ENCODE results near the gene NSD2. TPM values are rescaled to one million over a fixed set of nuclear protein-coding genes. Genes with fewer than 3 reads are reported as not detected.
A peak's percentile ranks its signal among the peaks of the same experiment; 100 is the strongest.

The NSD2 gene
- total RNA-seq, 1 donor from 2014 or later, result 32.6 TPM

GRCh38 chr4:1857931-1858330 lies 13.3 kb upstream of the NSD2 start:
- DNase-seq (no peak), ATAC-seq (ENCODE audit: poor library complexity) (no peak)
- intact Hi-C loops (cut with DNase I), result no loop called here

GRCh38 chr4:1859389-1859753 lies 11.8 kb upstream of the NSD2 start:
- DNase-seq (no peak), ATAC-seq (ENCODE audit: poor library complexity) (no peak)
- intact Hi-C loops (cut with DNase I), result no loop called here

GRCh38 chr4:1862055-1862911 lies 8.9 kb upstream of the NSD2 start:
- DNase-seq, result no peak
- intact Hi-C loops (cut with DNase I), result no loop called here
- ATAC-seq (ENCODE audit: poor library complexity), result no peak

DNA sequence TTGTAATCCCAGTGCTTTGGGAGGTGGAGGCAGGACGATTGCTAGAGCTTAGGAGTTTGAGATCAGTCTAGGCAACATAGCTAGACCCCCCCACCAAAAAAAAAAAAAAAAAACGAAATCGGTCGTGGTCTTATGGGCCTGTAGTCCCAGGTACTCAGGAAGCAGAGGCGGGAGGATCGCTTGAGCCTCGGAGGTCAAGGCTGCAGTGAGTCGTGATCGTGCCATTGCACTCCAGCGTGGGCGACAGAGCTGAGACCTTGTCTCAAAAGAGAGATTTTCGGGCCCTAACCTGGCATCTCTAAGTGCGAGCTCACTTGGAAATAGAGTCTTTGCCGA lies 8.3 kb upstream of the NSD2 start:
- intact Hi-C loops (cut with DNase I), result no loop called here
- ATAC-seq (ENCODE audit: poor library complexity) (no peak), DNase-seq (no peak)

DNA sequence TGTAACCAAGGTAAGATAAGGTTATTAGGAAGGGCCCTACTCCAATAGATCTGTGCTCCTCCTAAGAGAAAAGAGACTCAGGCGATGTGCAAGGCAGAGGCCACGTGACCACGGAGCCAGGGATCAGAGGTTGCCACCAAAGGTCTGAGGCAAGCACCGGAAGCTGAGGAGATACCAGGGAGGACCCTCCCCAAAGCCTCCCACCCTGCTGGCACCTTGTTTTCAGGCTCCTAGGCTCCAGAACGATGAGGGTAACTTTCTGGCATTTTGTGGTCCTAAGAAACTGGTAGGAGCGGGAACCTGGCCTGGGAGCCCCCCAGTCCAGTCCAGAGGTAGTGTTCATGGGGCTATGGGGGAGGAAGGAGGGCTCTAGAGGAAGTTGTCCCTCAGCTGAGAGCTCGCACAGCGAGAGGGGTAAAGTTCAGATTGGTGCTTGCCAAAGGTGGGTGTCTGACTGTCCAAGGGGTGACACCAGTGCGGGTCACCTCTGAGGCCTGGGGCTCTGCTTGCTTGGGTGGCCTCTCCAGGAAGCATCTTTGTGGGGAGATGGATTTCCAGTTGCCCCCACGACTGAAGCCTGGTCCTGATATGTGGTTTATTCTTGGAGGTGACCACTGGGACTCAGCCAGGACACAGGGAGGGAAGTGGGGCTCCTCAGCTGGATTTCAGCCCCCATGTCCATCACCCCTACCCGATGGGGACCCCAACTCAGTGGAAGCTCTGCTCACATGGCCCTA lies 7.7 kb upstream of the NSD2 start:
- intact Hi-C loops (cut with DNase I), result no loop called here
- no peak for ATAC-seq (ENCODE audit: poor library complexity)
- DNase-seq, result no peak

DNA sequence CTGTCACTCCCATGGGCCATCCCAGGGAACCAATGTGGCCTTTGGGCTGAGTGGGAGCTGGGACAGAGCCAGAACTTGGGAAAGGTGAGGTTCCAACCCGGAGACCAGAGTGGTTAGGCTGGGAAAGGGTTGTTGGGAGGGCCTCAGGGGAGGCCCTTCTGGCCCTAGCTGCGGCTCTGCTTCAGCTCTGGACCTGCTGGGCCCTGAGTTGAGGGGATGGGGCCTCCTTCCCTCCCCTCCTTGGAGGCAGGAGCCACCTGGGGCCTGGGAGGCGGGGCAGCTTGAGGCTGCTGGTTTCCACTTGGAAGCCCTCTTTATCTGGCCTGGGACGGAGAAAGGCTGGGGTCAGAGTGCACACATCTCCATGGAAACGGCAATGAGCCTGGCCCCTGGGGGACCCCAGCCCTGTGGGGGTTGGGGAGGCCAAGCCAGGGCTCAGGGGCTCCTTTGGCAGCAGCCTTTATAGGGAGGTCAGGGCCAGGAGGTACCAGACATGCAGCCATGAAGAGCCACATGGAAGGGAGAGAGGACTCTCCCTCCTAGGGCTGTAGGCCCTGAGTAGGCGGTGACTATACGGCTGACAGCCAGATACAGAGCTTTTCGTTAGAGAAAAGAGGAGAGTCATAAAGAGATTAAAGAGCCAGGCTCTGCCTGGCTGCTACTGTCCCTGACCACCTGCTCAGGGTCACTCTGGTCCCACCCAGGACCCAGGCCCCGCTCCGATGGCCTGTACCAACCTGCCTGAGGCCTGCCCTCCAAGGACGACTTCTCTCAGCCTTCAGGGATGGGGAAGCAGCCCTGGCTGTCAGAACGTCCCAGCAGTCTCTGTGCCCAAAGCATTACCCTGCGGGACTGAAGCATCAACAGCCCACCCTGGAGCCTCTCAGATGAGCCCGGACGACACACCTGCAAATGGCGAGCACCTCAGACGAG lies 6.9 kb upstream of the NSD2 start:
- intact Hi-C loops (cut with DNase I), result no loop called here
- no peak for DNase-seq
- no peak for ATAC-seq (ENCODE audit: poor library complexity)

GRCh38 chr4:1866189-1866661 lies 5.0 kb upstream of the NSD2 start:
- ATAC-seq (ENCODE audit: poor library complexity) (no peak), DNase-seq (no peak)
- intact Hi-C loops (cut with DNase I), result no loop called here

- DNase-seq (no peak), ATAC-seq (ENCODE audit: poor library complexity) (no peak)
- intact Hi-C loops (cut with DNase I), result no loop called here
Measured at GRCh38 chr4:1868293-1868692, 2.9 kb upstream of the NSD2 start.

- intact Hi-C loops (cut with DNase I), result no loop called here
- ATAC-seq (ENCODE audit: poor library complexity) (no peak), DNase-seq (no peak)
Measured at GRCh38 chr4:1868912-1869311, 2.3 kb upstream of the NSD2 start.

DNA sequence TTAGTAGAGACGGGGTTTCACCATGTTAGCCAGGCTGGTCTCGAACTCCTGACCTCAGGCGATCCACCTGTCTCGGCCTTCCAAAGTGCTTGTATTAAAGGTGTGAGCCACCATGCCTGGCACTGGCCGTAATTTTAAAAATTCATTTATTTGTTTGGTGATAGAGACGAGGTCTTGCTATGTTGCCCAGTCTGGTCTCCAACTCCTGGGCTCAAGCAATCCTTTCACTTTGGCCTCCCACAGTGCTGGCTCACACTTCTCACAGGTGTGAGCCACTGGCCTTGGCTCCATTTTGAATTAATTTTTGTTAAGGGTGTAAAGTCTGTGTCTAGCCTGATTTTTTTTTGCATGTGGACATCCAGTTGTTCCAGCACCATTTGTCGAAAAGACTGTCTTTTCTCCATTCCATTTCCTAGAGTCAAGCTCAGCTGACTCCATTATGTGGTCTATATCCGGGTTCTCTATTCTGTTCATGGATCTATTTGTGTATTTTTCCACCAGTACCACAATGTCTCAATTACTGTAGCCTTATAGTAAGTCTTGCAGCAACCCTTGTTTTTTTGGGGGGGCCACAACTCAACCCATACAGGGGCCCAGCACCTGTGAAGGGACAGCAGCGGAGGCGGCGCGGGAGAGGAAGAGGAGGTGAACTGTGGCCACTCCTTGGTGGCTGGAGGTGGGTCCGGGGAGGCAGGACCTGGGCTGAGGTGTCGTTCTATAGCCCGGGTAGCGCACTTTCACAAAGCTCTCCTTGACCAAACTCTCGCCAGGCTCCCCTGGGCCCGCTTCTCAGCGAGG lies 1.5 kb upstream of the NSD2 start:
- intact Hi-C loops (cut with DNase I), result no loop called here
- DNase-seq (no peak), ATAC-seq (ENCODE audit: poor library complexity) (no peak)

DNA sequence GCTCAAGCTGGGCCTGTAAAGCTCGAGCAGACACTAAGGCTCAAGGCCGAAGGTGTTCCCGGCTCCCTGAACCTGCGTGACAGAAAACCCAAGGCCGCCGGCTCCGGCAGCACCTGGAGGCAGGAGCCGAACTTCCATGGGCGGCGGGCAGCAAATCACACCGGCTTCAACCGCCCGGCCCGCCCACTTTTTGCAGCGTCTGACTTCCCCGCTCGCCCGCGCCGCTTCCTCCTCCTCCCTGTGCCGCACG lies 940 bp upstream of the NSD2 start:
- ATAC-seq (ENCODE audit: poor library complexity) (peak; percentile 89), DNase-seq (peak; percentile 92)
- intact Hi-C loops (cut with DNase I), result no loop called here

GRCh38 chr4:1871471-1872021 lies 353 bp downstream of the NSD2 start:
- no peak for ATAC-seq (ENCODE audit: poor library complexity)
- intact Hi-C loops (cut with DNase I), result no loop called here
- DNase-seq, result no peak

DNA sequence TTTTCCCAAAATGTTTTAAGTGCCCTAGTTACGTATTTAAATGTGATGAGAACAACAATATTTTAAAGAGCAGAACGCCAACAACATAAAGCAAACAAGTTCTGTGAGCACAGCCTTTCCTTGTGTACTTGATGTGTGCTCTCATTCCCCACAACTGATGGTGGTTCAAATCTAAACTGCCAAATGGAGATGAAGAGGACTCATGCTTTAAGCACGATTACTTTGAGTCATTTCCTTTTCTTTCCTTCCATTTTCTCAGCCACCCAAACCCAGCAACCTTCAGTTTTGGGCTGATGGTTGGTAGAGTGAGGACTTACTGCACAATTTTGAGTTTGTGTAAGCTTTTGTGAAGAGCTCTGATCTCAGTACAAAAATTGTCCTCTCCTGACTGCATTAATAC lies 1.7 kb downstream of the NSD2 start:
- intact Hi-C loops (cut with DNase I), result no loop called here
- ATAC-seq (ENCODE audit: poor library complexity) (no peak), DNase-seq (no peak)

GRCh38 chr4:1873291-1873690 lies 2.1 kb downstream of the NSD2 start:
- DNase-seq (no peak), ATAC-seq (ENCODE audit: poor library complexity) (no peak)
- intact Hi-C loops (cut with DNase I), result no loop called here

GRCh38 chr4:1873776-1874175 lies 2.6 kb downstream of the NSD2 start:
- intact Hi-C loops (cut with DNase I), result no loop called here
- DNase-seq, result no peak

GRCh38 chr4:1874201-1874600 lies 3.0 kb downstream of the NSD2 start:
- intact Hi-C loops (cut with DNase I), result no loop called here
- DNase-seq (no peak), ATAC-seq (ENCODE audit: poor library complexity) (no peak)

More at GRCh38 chr4:1873776-1874175, 2.6 kb downstream of the NSD2 start:
- ATAC-seq (ENCODE audit: poor library complexity), result no peak

DNA sequence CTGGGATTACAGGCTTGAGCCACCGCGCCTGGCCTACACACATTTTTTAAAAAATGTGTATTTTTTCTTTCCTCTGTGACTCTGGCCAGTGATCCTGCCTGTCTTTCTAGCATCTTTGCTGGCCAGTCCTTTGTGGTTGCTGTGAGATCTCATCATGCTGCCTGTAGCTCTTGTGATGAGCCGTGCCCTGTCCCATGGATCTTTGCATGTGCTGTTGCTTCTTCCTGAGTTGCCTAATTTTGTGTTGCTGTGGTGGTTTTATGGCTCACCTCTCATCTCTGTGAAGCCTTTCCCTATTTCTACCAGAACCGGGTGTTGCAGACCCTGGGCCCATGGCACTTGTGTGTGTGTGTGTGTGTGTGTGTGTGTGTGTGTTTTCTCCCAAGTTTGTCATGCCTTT lies 8.3 kb downstream of the NSD2 start:
- intact Hi-C loops (cut with DNase I), result no loop called here
- ATAC-seq (ENCODE audit: poor library complexity) (no peak), DNase-seq (no peak)

GRCh38 chr4:1880332-1880731 lies 9.1 kb downstream of the NSD2 start:
- DNase-seq, result no peak
- intact Hi-C loops (cut with DNase I), result no loop called here
- no peak for ATAC-seq (ENCODE audit: poor library complexity)
